T-helper 2 cell treated with Interferon-gamma antibody and Interleukin-4, amounts not matched to agents 100 ng/mL and 5 ng/mL, for 36 hours (primary cell): ENCODE results near the gene SLC7A6. TPM values are rescaled to one million over a fixed set of nuclear protein-coding genes. Genes with fewer than 3 reads are reported as not detected.

Experiments used
- intact Hi-C: fragments of 100-400 bp; cut with micrococcal nuclease; formaldehyde crosslinking; loops from one replicate; pipeline ENCODE4 v1.15.1; 2023
- total RNA-seq: library from RNA; stranded (reverse); gene quantifications from 2 replicates; pipeline ENCODE4 v1.2.3, GENCODE V29; 2022

Gene SLC7A6
- total RNA-seq, 1 donor from 2014 or later: 74.8 TPM

DNA sequence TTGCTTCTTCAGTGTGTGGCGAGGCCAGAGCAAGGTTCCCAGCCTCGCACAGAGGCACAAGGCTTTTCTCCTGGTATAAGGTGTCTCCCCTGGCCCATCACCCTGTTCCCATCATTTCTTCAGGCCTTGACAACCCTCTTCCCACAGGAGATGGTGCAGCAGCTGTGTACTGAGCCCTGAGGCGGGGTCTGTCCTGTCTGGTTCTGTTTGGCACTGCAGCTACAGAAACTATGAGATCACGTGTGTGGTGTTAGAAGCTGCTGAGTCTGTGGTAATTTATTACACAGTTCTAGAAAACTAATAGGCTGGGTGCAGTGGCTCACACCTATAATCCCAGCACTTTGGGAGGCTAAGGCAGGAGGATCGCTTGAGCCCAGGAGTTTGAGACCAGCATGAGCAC is 11.9 kb upstream of the SLC7A6 start:
- intact Hi-C loops: no loop called here

- intact Hi-C loops: no loop called here
Observed at GRCh38 chr16:68253721-68254120, 10.6 kb upstream of the SLC7A6 start.

DNA sequence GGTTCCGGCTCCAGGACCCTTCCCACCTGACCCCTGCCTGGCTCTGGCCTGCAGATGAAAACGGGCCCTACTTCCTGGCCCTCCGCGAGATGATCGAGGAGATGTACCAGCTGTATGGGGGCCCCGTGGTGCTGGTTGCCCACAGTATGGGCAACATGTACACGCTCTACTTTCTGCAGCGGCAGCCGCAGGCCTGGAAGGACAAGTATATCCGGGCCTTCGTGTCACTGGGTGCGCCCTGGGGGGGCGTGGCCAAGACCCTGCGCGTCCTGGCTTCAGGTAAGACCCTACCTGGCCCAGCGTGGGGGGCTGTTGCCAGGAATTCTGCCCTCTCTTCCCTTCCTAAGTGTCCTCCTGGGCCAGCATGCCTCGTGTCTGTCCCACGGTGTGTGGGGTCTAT is 8.6 kb upstream of the SLC7A6 start:
- intact Hi-C loops: no loop called here

DNA sequence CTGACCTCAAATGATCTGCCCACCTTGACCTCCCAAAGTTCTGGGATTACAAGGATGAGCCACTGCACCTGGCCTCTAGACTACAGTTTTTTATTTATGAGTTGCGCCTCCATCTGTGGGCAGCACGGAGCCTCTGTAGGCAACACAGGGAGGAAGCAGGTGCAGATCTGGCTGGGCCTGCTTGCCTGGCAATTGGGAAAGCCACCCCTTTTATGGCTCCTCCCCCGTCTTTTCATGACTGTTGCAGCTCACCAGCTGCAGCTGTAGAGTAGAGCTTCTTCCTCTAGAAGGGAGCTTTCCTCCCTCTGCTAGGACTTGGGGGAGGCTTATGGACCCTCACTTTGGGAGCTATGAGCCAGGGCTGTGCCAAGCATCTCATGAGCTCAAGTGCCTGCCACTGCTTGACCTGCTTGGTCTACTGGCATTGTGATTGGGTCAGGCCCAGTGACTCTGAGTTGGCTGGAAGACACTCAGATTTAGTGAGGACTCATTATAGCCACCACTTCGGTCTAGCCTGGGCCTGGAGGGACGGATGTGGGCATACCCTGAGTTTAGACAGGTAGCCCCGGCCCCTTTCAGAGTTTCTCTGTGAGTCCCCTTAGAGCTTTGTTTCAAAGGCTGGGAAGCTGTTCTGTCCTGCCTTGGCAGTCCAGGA is 6.9 kb upstream of the SLC7A6 start:
- intact Hi-C loops: no loop called here

DNA sequence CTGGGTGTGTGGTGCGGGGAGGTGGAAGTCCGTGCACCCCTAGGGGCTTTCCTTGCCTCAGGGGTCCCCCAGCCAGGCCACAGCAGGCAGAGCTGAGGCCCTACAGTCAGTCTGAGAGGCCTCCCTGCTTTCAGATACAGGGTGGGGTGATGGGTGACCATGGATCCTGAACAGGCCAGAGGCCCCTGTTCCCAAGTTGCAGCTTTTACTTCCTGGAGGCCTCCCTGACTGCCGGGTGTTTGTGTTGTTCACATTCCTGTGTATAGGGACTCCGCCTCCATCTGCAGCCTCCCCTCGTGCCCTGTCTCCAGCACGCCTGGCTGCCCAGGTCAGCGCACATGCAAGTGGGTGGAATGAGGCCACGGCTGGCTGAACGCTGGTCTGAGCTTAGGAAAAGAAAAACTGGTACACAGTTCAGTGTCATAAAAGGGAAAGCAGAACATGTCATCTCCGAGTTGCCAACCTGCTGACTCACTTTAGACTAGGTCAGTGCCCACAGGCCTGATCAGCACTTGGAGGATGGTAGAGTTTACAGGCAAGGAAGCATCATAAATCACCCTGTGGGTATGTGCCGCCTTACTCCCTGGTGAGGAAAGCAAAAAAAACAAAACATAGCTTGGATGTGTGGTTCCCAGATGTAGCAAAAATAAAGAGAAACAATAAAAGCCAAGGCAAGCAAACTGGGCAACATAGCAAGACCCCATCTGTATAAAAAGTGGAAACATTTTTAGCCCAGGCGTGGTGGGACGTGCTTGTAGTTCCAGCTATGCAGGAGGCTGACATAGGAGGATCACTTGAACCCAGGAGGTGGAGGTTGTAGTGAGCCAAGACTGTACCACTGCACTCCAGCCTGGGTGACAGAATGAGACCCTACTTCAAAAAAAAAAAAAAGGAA is 6.2 kb upstream of the SLC7A6 start:
- intact Hi-C loops: no loop called here

DNA sequence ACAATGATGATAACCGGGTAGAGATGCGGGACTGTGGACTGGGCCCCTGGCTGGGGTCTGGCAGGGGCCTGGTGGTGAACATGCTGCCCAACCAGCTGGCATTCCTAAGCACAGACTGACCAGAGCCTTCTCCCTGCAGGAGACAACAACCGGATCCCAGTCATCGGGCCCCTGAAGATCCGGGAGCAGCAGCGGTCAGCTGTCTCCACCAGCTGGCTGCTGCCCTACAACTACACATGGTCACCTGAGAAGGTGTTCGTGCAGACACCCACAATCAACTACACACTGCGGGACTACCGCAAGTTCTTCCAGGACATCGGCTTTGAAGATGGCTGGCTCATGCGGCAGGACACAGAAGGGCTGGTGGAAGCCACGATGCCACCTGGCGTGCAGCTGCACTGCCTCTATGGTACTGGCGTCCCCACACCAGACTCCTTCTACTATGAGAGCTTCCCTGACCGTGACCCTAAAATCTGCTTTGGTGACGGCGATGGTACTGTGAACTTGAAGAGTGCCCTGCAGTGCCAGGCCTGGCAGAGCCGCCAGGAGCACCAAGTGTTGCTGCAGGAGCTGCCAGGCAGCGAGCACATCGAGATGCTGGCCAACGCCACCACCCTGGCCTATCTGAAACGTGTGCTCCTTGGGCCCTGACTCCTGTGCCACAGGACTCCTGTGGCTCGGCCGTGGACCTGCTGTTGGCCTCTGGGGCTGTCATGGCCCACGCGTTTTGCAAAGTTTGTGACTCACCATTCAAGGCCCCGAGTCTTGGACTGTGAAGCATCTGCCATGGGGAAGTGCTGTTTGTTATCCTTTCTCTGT is 5.1 kb upstream of the SLC7A6 start:
- intact Hi-C loops: no loop called here

DNA sequence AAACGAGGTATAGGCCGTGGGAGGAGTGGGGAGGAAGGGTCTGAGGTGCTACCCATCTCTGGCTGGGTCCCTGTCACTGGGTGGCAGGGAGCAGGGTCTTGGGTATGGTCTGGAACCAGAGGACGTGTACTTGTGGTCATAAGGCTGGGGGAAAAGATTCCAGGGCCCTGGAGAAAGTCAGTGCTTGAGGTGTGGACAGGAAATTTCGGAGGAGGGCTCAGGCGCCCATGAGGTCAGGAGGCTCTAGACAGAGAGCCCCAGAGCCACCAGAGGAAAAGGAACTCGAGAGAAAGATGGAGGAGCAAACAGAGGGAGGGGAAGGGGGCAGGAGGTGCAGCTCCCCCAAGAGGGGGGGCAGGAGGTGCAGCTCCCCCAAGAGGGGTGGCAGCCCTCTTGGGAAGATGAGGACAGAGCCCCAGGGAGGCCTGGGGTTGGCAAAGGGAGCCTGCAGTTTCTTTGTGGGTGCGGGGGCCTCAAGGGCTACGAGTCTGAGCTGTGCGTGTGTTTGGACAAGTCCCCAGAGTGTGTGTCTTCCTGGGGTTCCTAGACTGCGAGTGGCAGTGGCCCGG is 683 bp upstream of the SLC7A6 start:
- intact Hi-C loops: loop anchor here (1.0 to 10.0 kb wide), 4 partner anchors 18 to 251 kb away; partner anchors contain the start of genes PLA2G15 and SLC7A6OS

DNA sequence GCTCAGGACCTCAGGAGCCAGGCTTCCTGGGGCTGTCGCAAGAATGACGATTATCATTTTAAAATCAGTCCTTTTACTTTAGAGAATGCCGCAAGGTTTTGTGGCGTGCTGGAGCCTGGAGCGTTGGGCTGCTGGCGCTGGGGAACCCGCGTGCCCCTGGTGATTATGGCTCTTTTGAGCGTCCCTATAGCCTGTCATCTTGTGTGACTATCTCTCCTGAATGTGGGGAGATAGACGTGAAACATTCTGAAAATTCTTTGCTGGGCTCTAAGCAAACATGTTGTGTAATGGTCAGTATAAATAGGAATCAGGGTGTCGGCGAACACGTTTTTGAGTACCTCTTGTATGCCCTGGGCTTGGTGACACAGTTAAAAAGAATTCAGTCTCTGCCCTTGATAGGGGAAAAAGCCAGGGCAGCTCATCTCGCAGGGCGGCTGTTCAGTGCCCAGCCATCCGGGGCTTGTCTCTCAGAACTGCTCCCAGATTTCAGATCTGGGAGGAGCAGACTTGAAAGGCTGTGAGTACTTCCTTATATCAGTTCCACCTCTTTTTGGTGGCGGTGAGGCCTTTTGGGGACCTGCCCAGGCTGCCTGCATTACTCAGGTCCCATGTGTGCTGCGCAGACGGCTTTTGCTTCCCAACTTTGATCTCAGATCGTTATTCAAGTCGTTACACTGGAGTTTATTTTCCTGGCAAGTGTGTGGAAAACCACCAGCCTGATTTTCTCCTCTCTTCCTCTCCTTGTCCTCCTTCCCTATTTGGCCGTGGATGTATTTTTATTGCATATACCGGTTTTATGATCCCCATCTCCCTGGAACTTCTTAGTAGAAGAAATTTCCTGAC is 973 bp downstream of the SLC7A6 start:
- intact Hi-C loops: loop anchor here (10.0 kb wide), 1 partner anchor 250 kb away; no protein-coding TSS in a partner anchor

GRCh38 chr16:68267612-68268405 is 3.5 kb downstream of the SLC7A6 start:
- intact Hi-C loops: loop anchor here (10.0 kb wide), 1 partner anchor 247 kb away; no protein-coding TSS in a partner anchor

DNA sequence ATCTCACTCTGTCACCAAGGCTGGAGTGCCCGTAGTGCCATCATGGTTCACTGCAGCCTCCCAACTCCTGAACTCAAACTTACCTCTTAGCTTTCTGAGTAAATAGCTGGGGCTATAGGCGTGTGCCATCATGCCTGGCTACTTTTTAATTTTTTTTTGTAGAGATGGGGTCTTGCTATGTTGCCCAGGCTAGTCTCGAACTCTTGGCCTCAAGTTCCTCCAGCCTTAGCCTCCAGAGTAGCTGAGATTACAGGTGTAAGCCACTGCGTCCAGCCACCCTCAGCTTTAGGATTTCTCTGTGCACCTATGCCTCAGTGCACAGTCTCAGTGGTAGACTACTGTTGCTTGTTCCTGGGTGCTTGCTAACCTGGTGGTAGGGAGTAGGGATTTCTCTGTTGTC is 5.5 kb downstream of the SLC7A6 start:
- intact Hi-C loops: loop anchor here (10.0 kb wide), 1 partner anchor 245 kb away; no protein-coding TSS in a partner anchor

- intact Hi-C loops: no loop called here
Observed at GRCh38 chr16:68270353-68270752, 6.0 kb downstream of the SLC7A6 start.

- intact Hi-C loops: no loop called here
Observed at GRCh38 chr16:68272507-68273209, 8.3 kb downstream of the SLC7A6 start.

DNA sequence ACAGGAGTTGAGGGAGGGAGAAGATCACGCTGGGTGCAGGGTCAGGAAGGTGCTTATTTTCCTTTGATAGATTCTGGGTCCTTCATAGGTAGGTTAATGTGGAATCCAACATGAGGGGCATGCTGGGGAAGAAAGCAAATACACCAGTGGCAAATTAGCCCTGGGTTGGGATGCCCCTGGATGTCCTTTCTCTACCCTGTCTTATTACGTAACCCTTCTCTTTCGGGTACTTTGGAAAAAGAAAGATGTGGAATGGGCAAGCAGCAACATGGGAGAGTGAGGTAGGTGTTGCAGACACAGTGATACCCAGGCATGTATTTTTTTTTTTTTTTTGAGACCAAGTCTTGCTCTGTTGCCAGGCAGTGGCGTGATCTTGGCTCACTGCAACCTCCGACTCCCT is 9.1 kb downstream of the SLC7A6 start:
- intact Hi-C loops: no loop called here

GRCh38 chr16:68273896-68274295 is 9.6 kb downstream of the SLC7A6 start:
- intact Hi-C loops: no loop called here

DNA sequence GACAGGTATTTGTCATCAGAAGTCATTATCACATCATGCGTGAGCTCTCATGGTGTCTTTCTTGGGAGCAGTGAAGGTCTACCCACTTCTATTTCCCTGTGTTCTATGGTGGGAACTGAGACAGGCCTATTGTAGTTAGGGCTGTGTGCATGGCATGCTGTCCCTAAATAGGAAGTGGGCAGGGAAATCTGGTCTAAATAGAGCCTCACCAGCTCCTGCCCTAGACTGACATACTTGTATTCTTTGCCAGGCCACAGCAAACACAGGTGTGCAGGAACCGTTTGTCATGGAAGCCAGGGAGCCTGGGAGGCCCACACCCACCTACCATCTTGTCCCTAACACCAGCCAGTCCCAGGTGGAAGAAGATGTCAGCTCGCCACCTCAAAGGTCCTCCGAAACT is 10.1 kb downstream of the SLC7A6 start:
- intact Hi-C loops: no loop called here

DNA sequence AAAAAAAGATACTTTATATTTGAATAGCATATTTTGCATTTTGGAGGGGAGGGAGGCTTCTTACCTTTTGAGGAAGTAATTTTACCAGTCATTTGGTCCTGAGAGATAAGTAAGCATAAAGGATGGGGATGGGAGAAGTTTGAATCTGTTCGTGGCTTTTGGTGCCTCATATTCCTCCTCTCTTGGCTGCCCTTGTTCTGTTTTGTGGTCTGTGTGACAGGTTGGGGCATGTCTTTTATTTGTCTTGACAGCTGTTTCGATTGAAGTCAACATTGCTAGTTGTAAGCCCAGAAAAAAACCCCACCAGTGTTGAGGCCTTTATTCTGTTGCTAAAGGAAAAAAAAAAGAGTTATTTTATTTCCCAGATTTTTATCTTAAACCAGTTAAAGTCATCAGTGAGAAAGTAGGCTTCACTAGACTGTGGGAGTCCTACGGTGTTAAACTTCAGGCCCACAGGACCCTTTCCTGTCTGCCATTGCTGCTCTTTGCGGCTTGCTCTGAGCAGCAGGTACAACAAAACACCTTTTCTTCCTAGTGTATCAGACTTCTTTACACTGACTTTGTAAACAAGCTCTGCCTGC is 11.4 kb downstream of the SLC7A6 start:
- intact Hi-C loops: no loop called here

DNA sequence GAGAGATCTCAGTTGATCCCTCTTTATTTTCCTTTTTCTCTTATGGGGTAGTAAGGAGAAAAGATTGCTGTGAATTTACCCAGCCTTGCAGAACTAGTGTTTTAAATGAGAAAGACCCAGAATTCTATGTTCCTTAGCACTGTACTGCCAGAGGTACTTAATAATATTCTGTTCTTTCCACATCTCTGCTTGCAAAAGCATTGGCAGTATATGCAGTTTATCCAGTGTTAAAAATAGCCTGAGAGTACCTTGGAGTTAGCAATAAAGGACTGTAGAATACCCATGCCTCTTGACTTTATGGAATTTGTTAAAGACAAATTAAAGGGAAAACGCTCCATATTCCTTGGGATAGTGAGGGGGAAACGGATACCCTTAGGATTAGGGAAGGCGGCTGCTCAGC is 11.9 kb downstream of the SLC7A6 start:
- intact Hi-C loops: no loop called here

DNA sequence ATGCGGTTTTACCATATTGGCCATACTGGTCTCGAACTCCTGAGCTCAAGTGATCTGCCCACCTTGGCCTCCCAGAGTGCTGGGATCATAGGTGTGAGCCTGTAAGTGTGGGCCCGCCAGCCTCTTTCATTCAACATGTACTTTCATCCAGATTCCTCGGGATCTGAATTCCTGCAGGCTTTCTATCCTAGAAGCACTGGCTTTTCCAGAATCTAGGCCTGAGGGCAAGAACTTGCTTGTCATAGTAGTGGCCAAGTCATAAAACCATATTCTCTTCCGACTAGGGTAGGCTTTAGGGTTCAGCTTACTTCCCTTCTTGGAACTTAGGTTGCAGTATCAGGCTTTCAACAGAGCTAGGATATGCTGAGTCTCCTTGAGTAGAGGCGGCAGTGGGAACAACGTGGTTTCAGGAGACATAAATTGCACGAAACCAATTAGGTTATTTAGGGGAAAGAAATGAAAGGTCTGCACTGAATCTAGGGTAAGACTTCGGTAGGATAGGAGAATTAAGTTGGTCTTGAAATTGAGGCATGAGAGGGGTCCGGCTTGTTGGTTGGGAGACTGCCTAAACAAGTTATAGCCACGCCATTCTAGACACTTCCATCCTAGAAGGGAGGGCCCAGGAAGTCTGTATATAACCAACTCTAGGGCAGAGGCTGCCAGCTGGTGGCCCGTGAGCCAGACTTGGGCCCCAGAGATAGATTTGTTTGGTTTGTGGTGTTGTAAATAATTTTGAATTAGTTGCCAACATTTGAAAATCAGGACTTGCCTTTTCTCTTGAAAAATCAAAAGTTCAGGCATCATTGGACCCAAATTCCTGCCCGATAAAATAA is 15.6 kb downstream of the SLC7A6 start:
- intact Hi-C loops: no loop called here
